ENCODE results near the gene TULP1. TPM values are rescaled to one million over a fixed set of nuclear protein-coding genes. Genes with fewer than 3 reads are reported as not detected.
A peak's percentile ranks its signal among the peaks of the same experiment; 100 is the strongest.

TULP1 gene
- total and polyA plus RNA-seq, 2 of the 13 experiments (the other 11 are each of a cell fraction or from before 2014, with no cell fraction given), result not detected

- no peaks in the 10 kb centered on the region for H3K79me2 ChIP-seq (ENCODE audit: insufficient read depth, low read length)
- H3K9ac ChIP-seq (ENCODE audit: insufficient read depth, low read depth, low read length), result no peak overlapping the region
- H3K4me3 ChIP-seq (replicated peaks in 1 of 3; ENCODE audit: insufficient read depth in 1 of 3, low read depth in 2 of 3, low read length in 3 of 3), result no peak overlapping the region
- H3K4me2 ChIP-seq (ENCODE audit: low read depth, low read length), result no peak overlapping the region
- DNase-seq (ENCODE audit: low spot score) (peak; percentile 41), ATAC-seq (no peak), FAIRE-seq (no peak)
- peaks cover 16% of the 10 kb centered on the region for H4K20me1 ChIP-seq (ENCODE audit: insufficient read depth, low read length)
- ChIA-PET CTCF (ENCODE audit: low intra/inter-chr PET ratio, low total read pairs) (no interaction called here), POLR2A (interaction anchor here (1.4 to 9.7 kb wide), 3 partner anchors 9 to 20 kb away, joined by 3 to 88 read pairs (median 6); partner anchors contain the start of genes RPL10A and TEAD3)
- H3K36me3 ChIP-seq (replicated peaks in 1 of 2; ENCODE audit: control insufficient read depth in 1 of 2, insufficient read depth in 2 of 2, low read length in 2 of 2), result peaks cover 5 to 35% of the 10 kb centered on the region in 2 experiments; a peak in 4 of 5 replicates
- WGBS (ENCODE audit: low lambda C conversion rate), result 67% methylated on average over 7 of the region's 8 CpGs
- no peaks in the 10 kb centered on the region for H3K9me3 ChIP-seq (ENCODE audit: low read length)
- no peak overlapping the region for H3K27ac ChIP-seq (ENCODE audit: extremely low read length, insufficient read depth, low read length)
- BruUV-seq (replicated peaks), result no TSS peak
- no peaks in the 10 kb centered on the region for H3K27me3 ChIP-seq (ENCODE audit: control insufficient read depth in 1 of 2, insufficient read depth in 2 of 2, low read length in 2 of 2)
- peaks cover 26% of the 10 kb centered on the region for H3K4me1 ChIP-seq (ENCODE audit: insufficient read depth, low read length)
- no peak overlapping the region for H2AFZ ChIP-seq (ENCODE audit: low read length)
- intact Hi-C loops (cut with micrococcal nuclease; ENCODE audit: unreplicated experiment) (no loop called here), in situ Hi-C loops (cut with HindIII; ENCODE audit: extremely low pct_ligation_motif_present, low pct_unique_long_range_greater_than_20kb) (no loop called here)
- TF ChIP-seq ZNF605 (CRISPR knock-in tag; IDR thresholded peaks at IDR 0.05), result peak; percentile 66; the same call in 1 of the 2 replicates
- no peak for TF ChIP-seq ZNF264 (CRISPR knock-in tag; IDR thresholded peaks at IDR 0.05)
- no peak for TF ChIP-seq SALL2 (CRISPR knock-in tag; IDR thresholded peaks at IDR 0.05)
- TF ChIP-seq, protein P1, sequence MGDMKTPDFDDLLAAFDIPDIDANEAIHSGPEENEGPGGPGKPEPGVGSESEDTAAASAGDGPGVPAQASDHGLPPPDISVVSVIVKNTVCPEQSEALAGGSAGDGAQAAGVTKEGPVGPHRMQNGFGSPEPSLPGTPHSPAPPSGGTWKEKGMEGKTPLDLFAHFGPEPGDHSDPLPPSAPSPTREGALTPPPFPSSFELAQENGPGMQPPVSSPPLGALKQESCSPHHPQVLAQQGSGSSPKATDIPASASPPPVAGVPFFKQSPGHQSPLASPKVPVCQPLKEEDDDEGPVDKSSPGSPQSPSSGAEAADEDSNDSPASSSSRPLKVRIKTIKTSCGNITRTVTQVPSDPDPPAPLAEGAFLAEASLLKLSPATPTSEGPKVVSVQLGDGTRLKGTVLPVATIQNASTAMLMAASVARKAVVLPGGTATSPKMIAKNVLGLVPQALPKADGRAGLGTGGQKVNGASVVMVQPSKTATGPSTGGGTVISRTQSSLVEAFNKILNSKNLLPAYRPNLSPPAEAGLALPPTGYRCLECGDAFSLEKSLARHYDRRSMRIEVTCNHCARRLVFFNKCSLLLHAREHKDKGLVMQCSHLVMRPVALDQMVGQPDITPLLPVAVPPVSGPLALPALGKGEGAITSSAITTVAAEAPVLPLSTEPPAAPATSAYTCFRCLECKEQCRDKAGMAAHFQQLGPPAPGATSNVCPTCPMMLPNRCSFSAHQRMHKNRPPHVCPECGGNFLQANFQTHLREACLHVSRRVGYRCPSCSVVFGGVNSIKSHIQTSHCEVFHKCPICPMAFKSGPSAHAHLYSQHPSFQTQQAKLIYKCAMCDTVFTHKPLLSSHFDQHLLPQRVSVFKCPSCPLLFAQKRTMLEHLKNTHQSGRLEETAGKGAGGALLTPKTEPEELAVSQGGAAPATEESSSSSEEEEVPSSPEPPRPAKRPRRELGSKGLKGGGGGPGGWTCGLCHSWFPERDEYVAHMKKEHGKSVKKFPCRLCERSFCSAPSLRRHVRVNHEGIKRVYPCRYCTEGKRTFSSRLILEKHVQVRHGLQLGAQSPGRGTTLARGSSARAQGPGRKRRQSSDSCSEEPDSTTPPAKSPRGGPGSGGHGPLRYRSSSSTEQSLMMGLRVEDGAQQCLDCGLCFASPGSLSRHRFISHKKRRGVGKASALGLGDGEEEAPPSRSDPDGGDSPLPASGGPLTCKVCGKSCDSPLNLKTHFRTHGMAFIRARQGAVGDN (CRISPR knock-in tag; IDR thresholded peaks at IDR 0.05), result peak; percentile 52; the same call in 1 of the 2 replicates
- no peak for TF ChIP-seq SP140L (CRISPR knock-in tag; IDR thresholded peaks at IDR 0.05; ENCODE audit: borderline replicate concordance)
- no peak for TF ChIP-seq ZNF614 (CRISPR knock-in tag; IDR thresholded peaks at IDR 0.05; ENCODE audit: borderline replicate concordance)
- no peak for TF ChIP-seq ZNF253 (CRISPR knock-in tag; IDR thresholded peaks at IDR 0.05; ENCODE audit: borderline replicate concordance)
- no peak for TF ChIP-seq MIER2 (CRISPR knock-in tag; IDR thresholded peaks at IDR 0.05)
- TF ChIP-seq MYC (CRISPR knock-in tag; IDR thresholded peaks at IDR 0.05; ENCODE audit: borderline replicate concordance), result no peak
- no peak for TF ChIP-seq E2F1 (CRISPR knock-in tag; IDR thresholded peaks at IDR 0.05)
- no peak for TF ChIP-seq ZNF879 (CRISPR knock-in tag; IDR thresholded peaks at IDR 0.05)
- no peak for TF ChIP-seq ZNF567 (CRISPR knock-in tag; IDR thresholded peaks at IDR 0.05; ENCODE audit: borderline replicate concordance)
- TF ChIP-seq, protein P2, sequence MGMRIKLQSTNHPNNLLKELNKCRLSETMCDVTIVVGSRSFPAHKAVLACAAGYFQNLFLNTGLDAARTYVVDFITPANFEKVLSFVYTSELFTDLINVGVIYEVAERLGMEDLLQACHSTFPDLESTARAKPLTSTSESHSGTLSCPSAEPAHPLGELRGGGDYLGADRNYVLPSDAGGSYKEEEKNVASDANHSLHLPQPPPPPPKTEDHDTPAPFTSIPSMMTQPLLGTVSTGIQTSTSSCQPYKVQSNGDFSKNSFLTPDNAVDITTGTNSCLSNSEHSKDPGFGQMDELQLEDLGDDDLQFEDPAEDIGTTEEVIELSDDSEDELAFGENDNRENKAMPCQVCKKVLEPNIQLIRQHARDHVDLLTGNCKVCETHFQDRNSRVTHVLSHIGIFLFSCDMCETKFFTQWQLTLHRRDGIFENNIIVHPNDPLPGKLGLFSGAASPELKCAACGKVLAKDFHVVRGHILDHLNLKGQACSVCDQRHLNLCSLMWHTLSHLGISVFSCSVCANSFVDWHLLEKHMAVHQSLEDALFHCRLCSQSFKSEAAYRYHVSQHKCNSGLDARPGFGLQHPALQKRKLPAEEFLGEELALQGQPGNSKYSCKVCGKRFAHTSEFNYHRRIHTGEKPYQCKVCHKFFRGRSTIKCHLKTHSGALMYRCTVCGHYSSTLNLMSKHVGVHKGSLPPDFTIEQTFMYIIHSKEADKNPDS (CRISPR knock-in tag; IDR thresholded peaks at IDR 0.05), result no peak
- no peak for TF ChIP-seq MEIS1 (CRISPR knock-in tag; IDR thresholded peaks at IDR 0.05; ENCODE audit: borderline replicate concordance)
- TF ChIP-seq ZNF274 (CRISPR knock-in tag; IDR thresholded peaks at IDR 0.05), result no peak
- no peak for TF ChIP-seq ETV6 (CRISPR knock-in tag; conservative IDR thresholded peaks at IDR 0.05)
- TF ChIP-seq ZNF431 (CRISPR knock-in tag; IDR thresholded peaks at IDR 0.05; ENCODE audit: borderline replicate concordance, low read depth), result no peak
Measured at GRCh38 chr6:35477028-35477427, 35.7 kb downstream of the TULP1 start.
